OCI-M1 (cell line): ENCODE results near the gene SLC7A9.
"Not testable (repeated sequence)": the region's sequence is repeated elsewhere in the genome, so short reads cannot be mapped to it uniquely, and the experiment has no call there.

ENCODE experiments used
- DNase-seq: peaks from one replicate; lab custom pipeline; 2025; lab: John Stamatoyannopoulos, UW

Gene SLC7A9

DNA sequence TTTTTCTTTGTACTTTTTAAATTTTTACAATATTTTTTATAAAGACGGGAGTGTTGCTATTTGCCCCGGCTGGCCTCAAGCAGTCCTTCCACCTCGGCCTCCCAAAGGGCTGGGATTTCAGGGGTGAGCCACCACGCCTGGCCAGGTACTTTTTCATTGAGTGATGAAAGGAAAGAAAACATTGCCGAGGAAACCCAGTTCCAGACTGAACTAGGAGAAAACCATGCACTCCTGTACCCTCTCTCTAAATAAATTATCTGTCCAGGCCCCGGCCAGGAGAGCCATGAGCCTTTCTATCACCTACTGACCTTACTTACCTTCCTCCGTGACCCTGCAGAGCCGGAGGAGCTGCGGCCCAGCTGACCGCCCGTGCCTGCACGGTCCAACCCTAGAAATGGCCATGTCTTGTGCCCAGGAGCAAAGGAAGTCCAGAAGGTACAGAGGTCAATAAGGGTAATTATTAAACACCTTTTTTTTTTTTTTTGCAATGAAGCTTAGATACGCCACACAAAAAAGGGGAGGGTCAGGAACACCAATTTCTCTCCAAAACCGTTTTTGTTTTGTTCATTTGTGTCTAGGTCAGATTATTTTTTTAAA is at the start of gene SLC7A9:
Gene SLC7A9 (minus strand): TSS at position 399 of the 597 bp plus-strand sequence. CDS start 1,233 bp downstream, outside the sequence.
- DNase-seq = no peak

DNA sequence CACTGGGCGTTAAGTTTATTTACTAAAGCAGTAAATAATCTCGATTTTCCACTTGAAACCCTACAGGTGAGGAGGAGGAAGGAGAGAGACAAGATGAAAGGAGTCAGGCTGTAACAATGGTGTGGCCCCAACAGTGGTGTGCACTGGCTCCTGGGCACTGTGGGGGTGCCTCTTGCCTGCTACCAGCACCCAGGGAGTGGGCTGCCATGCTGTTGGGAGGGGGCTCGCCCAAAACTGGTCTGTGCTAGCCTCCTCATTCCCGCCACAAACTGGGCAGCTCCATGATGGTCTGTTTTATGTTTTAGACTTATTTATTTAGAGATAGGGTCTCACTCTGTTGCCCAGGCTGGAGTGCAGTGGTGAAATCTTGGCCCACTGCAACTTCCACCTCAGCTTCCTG is 49.8 kb upstream of the SLC7A9 start:
- DNase-seq = no peak

DNA sequence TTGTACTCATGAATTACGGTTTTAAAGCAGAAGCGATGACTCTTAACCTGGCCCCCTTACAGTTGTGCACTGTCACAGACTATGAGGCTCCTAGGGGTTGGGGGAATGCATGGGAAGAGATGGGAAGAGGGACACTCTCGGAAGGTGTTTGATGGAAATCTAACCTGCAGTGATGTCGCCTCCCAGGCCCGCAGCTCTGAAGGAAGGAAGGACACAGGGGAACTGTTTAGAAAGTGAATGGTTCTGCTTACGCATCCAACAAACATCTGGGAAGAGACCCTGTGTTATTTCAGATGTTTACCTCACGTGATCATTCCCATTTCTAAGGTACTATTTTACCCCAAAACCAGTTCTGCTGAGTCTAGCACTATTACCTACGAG is 48.0 kb upstream of the SLC7A9 start:
- DNase-seq = no peak

DNA sequence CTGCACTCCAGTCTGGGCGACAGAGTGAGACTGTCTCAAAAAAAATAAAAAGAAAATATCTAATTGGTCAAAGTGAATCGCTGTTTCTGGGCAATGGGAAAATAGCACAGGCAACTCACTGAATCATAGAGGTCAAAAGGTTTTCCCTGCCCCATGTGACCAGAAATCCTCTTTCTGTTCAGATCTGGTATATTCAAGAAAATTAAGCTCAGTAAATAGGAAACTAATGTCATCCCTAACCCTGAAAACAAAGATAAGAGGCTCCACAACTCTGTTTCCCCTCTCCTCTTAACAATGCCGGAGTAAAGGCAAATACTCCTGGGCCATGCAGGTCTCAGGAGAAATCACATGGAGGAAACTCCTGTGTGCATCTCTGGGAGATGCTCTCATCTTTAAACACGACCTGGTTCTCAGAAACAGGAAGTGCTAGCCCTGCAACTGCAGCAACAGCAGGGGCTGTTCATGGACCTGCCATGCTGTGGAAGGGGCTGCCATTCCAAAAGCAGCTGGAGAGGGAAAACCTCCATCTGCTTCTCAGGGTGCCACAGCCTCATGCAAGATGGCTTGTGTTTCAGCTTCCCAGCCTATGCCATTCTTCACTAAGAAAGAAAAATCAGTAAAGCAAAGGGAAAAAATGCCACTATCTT is 47.5 kb upstream of the SLC7A9 start:
- DNase-seq = no peak

DNA sequence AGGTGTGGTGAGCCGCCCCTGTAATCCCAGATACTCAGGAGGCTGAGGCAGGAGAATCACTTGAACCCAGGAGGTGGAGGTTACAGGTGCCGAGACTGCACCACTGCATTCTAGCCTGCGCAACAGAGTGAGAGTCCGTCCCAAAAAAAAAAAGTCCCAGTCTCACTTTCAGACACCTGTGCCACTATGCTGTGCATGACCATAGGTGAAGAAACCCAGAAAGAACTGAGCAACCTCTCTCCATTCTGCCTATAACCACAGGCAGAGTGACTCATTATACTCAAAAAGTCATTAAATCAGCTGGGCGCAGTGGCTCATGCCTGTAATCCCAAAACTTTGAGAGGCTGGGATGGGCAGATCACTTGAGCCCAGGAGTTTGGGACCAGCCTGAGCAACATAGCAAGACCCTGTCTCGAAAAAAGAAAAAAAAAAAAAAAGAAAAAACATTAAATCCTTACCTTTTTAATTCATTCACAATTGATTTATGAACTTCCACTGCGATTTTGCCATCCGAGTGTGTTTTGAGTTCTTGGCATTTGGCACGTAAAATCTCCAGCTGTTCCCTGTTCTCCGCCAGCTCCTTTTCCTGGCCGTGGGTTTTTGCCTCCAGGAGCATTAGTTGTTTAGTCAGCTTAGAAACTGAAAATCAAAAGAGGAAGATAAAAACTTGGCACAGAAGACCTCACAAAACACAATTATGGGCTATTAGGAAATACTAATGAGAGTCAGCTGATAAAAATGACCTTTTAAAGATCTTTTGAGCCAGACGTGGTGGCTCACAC is 45.5 kb upstream of the SLC7A9 start:
- DNase-seq = no peak

DNA sequence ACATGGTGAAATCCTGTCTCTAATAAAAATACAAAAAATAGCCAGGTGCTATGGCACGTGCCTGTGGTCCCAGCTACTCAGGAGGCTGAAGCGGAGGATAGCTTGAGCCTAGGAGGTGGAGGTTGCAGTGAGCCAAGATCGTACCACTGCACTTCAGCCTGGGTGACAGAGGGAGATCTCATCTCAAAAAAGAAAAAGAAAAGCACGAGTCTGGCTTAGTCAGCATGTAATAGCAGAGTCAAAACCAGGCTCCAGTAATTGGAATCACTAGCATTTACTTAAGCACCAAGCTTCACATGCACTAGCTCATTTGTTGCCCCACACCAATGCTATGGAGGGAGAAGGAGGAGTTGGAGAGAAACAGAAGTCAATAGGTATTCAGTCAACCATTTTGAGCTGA is 41.9 kb upstream of the SLC7A9 start:
- DNase-seq = peak; percentile 41

DNA sequence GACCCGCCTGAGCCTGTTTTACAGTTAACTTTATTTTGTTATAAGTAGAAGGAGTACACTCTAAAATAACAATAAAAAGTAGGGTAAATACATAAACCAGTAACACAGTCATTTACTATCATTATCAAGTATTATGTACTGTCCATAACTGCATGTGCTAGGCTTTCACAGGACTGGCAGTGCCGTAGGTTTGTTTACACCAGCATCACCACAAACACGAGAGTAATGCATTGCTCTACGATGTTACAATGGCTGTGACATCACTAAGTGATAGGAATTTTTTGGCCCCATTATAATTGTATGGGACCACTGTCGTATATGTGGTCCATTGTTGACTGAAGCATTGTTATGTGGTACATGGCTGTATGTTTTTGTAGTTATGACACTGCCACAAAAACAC is 41.3 kb upstream of the SLC7A9 start:
- no peak for DNase-seq

DNA sequence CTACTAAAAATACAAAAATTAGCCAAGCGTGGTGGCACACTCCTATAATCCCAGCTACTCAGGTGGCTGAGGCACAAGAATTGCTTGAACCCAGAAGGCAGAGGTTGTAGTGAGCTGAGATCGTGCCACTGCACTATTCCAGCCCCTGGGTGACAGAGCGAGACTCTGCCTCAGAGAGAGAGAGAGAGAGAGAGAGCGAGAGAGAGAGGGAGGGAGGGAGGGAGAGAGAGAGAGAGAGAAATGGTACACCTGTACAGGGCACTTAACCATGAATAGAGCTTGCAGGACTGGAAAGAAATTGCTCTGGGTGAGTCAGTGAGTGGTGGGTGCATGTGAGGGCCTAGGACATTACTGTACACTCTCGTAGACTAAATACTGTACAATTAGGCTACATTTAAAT is 40.5 kb upstream of the SLC7A9 start:
- DNase-seq = no peak

DNA sequence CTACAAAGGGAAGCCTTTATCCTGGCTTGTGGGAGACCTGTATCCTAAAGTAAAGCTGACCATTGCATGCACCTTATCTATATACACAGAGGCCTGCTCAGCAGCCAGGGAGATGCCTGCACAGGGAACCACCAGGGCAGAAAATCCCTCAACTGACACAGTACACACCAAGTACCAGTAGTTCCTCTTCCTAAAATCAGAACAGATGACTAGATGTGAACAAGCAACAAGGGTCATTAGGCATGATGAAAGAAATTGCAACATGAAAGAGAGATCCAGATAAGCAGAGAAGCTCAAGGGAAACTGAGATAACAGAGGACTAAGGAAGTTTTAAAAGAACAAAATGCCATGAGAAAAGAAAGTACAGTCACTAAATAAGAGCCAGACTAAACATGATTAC is 39.7 kb upstream of the SLC7A9 start:
- DNase-seq = peak; percentile 94

DNA sequence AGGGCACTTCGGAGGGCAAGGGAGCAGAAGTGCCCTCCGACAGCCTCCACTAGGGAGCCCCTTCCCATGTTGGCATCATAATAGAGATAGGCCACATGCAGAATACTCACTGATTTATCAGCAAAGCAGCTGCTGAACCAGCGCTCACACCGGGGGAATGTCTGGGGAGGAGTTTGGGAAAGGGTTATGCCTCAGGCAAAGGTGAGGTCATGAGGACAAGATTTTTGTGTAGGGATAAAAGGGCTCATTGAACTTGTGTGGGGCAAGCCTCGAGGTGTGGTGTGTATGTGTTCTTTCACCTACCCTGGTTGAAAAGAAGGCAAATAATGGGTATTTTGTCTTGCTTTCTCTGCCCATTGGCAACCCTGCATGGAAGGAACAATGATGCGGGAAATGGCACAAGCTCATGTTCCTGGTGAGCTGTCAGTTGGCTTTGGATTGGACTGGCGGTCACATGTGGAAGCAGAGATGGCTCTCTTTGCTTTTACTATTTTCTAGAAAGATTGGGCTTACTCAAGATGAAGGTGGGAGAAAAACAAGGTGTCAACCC is 39.1 kb upstream of the SLC7A9 start:
- no peak for DNase-seq

DNA sequence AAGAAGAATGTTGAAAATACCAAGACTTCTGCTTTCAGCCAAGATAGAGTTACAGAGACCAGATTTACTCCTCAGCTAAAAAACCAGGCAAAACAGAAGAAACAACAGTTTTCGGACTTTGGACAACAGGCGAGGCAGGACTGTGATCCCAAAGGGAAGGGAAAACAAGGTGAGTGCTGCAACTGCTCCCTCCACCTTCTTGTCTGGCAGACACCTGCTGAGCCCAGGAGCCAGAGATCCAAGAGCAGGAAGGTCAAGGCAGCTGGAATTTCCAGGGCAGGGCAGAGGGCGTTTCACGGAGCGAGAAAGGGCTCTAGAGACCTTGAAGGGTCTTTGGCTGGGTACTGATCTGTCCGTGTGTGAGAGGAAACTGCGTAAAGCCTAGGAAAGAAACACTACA is 32.9 kb upstream of the SLC7A9 start:
- no peak for DNase-seq

DNA sequence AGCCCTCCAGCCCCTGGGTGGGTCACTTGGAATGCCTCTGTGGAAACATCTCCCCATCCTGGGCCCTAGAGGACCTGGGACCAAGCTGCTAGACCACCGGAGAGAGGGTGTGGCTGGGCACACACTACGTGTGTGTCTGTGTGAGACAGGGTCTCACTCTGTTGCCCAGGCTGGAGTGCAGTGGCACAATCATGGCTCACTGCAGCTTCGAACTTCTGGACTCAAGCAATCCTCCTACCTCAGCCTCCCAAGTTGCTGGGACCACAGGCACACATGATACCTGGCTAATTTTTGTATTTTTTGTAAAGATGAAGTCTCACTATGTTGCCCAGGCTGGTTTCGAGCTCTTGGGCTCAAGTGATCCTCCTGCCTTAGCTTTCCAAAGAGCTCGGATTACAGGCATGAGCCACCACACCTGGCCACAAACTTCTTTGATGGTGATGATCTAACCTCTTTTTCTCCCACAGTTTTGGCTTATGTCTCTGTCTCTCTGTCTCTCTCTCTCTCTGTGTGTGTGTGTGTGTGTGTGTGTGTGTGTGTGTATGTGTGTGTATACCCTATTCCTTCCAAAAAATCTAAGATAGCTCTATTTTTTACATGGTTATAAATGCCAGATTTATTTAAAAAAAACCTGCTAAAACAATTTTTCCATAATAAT is 32.1 kb upstream of the SLC7A9 start:
- no peak for DNase-seq

DNA sequence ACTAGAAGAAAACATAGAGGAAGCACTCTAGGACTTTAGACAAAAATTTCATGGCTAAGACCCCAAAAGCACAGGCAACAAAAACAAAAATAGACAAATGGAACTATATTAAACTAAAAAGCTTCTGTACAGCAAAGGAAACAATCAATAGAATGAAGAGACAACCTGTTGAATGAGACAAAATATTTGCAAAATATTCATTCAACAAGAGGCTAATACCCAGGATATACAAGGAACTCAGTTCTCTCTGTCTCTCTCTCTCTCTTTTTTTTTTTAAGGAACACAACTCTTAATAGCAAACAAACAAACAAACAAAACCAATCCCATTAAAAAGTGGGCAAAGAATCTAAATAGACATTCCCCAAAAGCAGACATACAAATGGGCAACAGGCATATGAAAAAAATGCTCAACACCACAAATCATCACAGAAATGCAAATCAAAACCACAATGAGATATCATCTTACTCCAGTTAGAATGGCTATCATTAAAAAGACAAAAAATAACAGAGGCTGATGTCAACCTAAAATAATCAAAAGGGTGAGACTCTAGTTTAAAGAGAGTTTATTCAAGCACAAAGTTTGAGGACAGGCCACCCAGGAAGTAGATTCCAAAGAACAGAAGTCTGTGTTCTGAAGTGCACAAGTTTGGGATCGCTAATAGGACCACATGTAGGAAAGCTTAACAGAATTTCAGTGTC is 27.1 kb upstream of the SLC7A9 start:
- DNase-seq = no peak

DNA sequence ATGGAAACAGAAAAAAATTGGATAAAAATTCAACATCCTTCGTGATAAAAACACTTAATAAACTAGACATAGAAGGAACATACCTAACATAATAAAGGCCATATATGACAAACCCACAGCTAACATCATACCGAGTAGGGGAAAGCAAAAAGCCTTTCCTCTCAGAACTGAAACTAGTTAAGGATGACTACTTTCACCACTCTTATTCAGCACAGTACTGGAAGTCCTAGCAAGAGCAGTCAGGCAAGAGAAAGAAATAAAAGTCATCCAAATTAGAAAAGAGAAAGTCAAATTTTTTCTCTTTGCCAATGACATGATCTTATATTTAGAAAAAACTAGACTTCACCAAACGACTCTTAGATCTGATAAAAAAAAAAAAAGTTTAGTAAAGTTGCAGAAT is 25.8 kb upstream of the SLC7A9 start:
- DNase-seq = no peak

DNA sequence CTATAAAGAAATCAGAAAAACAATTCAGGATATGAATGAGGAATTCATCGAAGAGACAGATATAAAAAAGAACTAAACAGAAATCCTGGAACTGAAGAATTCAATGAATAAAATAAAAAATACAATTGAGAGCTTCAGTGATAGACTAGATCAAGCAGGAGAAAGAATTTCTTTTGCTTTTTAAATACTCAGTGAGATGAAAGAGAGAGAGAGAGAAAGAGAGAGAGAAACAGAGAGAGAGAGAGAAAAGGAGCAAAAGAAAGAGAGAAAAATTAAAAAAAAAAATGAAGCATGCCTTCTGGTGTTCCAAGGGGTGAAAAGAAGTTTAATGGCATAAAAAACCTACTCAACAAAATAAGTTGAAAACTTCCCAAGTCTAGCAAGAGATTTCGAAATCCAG is 22.0 kb upstream of the SLC7A9 start:
- DNase-seq = peak; percentile 15

DNA sequence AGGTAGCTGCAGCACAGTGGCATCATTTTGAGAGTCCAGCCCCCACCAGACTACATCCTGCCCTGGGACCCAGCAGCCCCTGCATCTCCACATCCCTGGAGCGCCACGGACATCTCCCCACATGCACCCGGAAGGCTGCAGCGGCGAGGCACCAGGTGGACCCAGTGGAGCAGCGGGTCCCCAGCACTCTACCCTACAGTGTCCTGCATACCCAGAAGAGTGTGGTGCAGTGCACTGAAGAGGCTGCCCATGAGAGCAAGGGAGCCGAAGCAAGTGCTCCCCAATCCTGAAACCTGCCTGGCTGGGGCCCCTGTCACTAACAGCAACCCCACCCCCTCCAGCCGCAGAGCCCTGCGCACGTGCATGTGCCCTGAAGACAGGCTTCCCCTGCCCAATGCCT is 21.3 kb upstream of the SLC7A9 start:
- DNase-seq = no peak

DNA sequence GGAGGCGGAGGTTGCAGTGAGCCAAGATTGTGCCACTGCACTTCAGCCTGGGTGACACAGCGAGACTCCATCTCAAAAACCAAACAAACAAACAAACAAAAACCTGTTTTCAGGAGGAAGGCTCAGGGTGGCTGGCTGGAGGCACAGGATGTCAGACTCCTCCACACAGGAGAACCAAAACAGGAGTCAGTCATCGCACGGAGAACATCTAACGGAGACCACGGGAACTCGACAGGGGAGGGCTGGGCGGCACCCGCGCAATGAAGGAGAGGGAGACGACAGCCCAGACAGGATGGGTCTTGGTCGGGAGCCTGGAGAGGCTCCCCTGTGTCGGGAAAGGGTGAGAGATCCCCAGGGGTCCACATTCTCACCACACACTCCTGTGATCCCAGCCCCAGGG is 20.8 kb upstream of the SLC7A9 start:
- DNase-seq = no peak

DNA sequence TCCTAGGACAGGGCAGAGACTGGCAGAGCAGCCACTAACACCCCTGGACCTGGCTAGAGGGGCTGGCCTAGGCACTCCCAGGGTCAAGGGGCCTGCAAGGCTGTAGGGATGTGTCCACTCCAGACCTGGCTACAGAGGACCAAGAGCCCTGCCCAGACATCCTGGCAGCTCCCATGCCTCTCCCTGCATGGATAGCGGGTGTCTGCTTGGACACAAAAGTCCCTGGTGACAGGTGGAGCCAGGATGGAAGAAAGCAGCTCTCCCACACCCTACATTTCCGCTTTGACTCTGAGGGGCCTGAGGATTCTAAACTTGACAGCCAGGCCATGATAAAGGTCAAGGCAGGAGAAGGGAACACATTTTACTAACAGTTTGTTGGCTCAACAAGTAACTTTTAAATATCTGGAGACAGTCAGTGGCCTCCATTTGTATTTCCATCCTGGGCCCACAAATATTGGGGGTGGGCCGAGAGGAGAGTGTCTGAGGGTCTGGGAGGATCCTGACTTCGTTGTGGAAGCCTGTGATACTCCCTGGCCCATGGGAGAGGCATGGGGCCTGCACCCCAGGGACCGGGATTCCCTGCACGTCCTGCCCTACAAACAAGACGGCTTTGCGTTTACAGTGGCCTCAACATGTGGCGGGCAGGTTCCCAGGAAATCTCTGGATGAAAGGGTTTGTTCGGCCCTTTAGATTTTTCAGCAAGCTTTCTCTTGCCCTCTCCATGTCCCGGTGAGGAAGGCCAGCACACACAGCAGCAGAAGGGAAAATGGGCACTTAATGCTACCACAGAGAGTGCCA is 19.8 kb upstream of the SLC7A9 start:
- no peak for DNase-seq

DNA sequence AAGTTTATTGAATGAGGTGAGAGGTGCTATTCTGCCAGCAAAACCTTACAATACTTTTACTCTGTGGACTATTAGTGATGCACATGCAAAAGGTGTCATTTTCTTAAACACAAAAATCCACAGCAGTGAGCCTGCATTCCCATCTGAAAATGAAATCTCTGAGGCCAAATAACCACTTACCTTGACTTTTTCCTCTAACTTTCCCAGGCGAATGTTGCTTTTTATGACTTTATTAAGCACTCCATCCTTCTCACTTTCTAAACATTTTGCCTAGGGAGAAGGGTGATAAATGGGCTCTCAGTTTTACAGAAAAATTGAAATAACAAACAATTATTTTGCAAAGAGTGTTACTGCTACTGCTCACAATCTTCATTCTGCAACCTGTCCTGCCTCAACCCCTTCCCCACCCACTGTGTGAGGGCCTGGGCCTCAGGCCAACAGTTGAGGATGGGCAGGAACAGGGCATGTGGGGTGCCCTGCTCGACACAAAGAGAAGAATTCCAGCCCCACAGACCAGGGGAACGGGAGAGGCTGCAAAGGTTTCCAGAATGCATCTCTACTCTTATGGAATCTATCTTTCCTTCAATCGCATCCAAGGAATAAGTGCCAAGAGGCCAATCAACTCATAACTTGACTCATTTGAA is 18.1 kb upstream of the SLC7A9 start:
- no peak for DNase-seq

DNA sequence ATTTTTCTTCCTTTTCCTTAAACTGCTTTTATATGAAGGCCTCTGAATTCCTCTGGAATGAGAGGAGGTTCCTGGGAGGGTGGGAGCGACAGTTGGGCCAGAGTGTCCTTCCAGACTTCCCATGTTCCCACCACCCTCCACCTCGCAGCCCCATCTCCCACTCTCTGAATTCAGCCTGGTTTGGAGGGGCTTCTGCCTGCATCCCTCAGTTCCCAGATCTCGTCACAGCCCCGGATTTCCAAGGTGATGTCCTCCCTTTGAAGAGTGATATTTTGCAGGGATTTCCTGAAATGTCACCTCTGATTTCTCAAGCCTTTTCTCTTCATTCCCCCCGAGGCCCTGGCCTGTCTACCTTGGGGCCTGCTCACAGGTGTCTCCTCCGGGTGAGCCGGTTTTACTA is 16.7 kb upstream of the SLC7A9 start:
- no peak for DNase-seq

DNA sequence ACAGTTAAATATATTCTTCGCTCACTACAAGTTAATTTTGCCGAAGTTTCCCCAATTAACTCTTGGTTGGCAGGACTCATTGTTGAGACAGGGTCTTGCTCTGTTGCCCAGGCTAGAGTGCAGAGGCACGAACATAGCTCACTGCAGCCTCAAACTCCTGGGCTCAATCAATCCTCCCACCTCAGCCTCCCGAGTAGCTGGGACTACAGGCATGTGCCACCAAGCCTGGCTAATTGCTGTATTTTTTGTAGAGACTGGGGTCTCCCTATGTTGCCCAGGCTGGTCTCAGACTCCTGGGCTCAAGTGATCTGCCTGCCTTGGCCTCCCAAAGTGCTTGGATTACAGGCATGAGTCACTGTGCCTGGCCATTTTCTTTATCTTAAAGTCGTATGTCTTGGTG is 15.7 kb upstream of the SLC7A9 start:
- DNase-seq = not testable (repeated sequence)
